Astrocyte of the spinal cord (primary cell): ENCODE measurements around the gene RAD51AP1.
A peak's percentile ranks its signal among the peaks of the same experiment; 100 is the strongest.

Experiments
- DNase-seq: peaks from one replicate; pipeline ENCODE4 v3.0.0; 2011; ENCODE audit warnings: low read depth, low spot score
- H3K4me3 ChIP-seq: 2 replicates; pipeline ENCODE4 v1.5.1; 2011; ENCODE audit warnings: low read depth, mild to moderate bottlenecking, low read length, moderate library complexity
- in situ Hi-C: cut with HindIII; loops from 2 replicates; pipeline ENCODE4 v1.10.0; 2017; ENCODE audit warnings: low sequenced_read_pairs
- TF ChIP-seq, protein P1 (sequence below): IDR thresholded peaks from 2 replicates; pipeline ENCODE4 v1.5.1; 2012; ENCODE audit warnings: low read depth, mild to moderate bottlenecking, low read length, inconsistent platforms

Gene RAD51AP1

DNA sequence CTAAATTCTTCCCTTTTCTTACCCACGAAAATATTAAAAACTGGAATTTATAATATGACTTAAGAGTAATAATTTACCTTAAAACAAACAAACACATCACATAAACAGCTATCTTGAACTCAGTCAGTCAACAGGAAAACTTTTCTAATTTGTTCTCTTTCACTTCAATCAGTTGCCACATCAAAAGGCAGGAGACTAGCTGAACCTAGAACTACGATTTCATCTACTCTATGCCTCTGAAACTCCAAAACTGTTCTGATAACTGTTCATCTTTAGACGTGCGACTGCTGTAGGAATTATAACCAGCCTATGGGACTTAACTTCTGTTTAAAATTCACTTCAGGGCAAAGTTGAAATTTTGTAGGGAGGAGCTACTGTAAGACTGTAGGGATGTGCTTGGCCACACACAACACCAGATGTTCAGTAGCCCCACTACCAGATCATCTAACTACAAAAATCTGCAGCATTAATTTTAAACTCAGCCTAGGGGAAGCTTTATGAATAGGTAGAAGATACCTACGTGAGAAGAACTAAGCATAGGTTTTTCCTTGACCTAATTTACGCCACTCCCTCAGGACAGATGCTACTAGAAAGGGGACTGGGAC lies 7.6 kb upstream of the RAD51AP1 start:
- in situ Hi-C loops: no loop called here
- DNase-seq: no peak
- no peak overlapping the region for H3K4me3 ChIP-seq
- TF ChIP-seq, protein P1, sequence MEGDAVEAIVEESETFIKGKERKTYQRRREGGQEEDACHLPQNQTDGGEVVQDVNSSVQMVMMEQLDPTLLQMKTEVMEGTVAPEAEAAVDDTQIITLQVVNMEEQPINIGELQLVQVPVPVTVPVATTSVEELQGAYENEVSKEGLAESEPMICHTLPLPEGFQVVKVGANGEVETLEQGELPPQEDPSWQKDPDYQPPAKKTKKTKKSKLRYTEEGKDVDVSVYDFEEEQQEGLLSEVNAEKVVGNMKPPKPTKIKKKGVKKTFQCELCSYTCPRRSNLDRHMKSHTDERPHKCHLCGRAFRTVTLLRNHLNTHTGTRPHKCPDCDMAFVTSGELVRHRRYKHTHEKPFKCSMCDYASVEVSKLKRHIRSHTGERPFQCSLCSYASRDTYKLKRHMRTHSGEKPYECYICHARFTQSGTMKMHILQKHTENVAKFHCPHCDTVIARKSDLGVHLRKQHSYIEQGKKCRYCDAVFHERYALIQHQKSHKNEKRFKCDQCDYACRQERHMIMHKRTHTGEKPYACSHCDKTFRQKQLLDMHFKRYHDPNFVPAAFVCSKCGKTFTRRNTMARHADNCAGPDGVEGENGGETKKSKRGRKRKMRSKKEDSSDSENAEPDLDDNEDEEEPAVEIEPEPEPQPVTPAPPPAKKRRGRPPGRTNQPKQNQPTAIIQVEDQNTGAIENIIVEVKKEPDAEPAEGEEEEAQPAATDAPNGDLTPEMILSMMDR: no peak

DNA sequence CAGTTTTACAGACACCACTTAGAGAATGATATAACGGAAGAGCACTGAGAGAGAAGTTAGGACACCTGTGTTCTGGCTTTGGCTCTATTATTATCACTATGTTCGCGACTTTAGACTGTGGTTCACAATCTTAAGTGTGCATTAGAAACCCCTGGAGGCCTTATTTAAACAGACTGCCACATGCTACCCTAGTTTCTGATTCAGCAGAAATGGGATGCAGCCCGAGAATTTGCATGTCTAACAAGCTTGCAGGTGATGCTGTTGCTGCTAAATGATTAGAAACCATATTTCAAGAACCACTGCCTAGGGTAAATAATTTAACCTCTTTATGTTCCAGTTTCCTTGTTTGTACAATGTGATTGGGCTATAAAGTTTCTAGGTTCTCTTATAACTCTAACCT lies 3.6 kb upstream of the RAD51AP1 start:
- no peak for DNase-seq
- TF ChIP-seq, protein P1: no peak
- H3K4me3 ChIP-seq: no peak overlapping the region
- in situ Hi-C loops: no loop called here

DNA sequence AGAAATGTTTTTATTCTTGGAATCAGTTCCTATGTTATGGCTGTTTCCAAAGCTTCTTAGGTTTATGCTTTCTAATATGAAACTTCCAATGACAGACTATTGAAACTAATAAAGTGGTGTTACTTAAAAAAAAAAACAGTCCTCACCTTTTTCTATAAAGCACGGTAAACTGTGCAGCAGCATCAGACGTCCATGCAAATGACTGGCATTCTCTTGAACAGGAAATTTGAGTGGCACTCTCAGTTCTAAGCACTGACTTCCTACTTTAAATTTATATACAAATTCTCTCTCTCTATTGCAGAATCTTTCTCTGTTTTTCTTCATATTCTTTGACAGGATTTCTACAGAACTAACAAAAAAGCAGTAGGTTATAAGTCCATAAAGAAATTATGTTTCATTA lies 2.8 kb upstream of the RAD51AP1 start:
- TF ChIP-seq, protein P1: no peak
- H3K4me3 ChIP-seq: no peak overlapping the region
- DNase-seq: no peak
- in situ Hi-C loops: no loop called here

DNA sequence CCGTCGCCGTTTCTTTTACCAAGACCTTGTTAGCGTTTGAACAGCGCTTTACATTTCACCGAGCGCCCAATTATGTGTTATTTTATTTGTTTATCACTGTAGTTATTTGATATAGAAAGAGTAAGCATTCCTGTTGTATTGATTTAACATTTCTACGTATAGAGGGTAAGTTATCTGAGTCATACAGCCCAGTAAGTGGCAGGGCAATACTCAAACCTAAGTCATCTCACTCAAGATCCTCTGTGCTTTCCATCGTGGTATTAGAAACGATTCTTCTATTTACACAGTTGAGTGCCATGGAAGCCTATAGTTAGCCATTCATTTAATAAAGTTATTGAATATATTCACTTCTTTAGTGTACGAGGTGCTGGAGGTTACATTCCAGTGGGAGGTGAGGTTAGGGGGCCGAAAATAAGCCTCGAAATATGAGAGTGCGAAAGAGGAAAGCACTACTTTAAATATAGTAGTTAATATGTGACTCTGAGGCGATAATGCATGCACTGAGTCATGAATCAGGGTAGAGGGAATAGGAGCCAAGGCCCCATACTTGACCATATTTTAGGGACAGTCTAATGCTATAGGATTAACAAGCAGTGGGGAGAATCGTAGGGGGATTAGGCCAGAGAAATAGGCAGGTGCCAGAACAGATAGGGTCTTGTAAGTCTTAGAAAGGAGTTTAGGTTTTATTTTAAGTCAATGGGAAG lies 629 bp downstream of the RAD51AP1 start:
- in situ Hi-C loops: no loop called here
- DNase-seq: no peak
- peak overlapping the region; percentile 83 for H3K4me3 ChIP-seq
- TF ChIP-seq, protein P1: no peak

DNA sequence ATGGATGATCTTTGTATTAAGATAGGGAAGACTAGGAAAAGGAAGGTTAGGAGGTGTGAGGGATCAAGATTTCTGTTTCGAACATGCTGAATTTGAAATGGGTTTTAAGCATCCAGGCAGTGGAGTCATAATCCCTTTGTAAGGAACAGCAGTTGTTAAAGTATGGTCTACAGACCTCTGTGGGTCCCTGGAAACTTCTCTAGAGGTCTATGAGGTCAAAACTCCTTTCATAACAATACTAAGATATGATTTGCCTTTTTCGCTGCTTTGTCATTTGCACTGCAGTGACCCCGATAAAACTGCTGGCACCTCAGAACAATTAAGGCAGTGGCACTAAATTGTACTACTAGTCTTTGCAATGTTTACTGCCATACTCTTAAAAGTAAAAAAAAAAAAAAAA lies 1.5 kb downstream of the RAD51AP1 start:
- H3K4me3 ChIP-seq: no peak overlapping the region
- TF ChIP-seq, protein P1: no peak
- DNase-seq: no peak
- in situ Hi-C loops: no loop called here

DNA sequence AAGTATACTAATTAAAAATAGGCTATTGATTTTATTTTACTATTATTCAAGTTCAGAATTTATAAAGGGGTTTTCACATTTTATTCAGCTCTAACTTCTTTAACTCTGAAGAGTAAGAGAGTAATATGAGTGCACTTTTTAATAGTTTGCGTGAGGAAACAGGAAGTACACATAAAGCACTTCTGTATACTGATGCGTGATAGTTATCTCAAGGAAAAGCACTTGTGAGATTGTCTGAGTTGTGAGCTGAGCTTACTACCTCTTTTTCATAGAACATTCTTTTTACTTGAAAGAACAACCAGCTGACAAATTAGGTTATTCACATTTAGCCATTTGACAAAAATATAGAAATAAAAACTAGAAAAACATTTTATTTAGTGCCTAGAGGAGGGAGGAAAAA lies 1.9 kb downstream of the RAD51AP1 start:
- no peak overlapping the region for H3K4me3 ChIP-seq
- TF ChIP-seq, protein P1: no peak
- in situ Hi-C loops: no loop called here
- DNase-seq: no peak
